Right lung (tissue), 5 donors: ENCODE results near the gene ZNF750. TPM values are rescaled to one million over a fixed set of nuclear protein-coding genes. Genes with fewer than 3 reads are reported as not detected.

ENCODE experiments used
- polyA plus RNA-seq, 5 donors: library from polyadenylated mRNA; unstranded; fragments of 120-200 nt; gene quantifications; one replicate each; pipeline versions ENCODE4 v1.2.1 to v1.2.3, GENCODE V29; 2013; ENCODE audit warnings: inconsistent platforms in 1 of 5, low replicate concordance in 1 of 5; ENCODE audit not compliant: insufficient read length in 5 of 5, insufficient read depth in 1 of 5

ZNF750 gene
- polyA plus RNA-seq, 5 donors = 0.34 to 0.73 (median 0.53) TPM

Other genes with a start within 250 kb of the ZNF750 start
- 10 to 100 TPM; 74.0 to 95.4 (median 86.4) TPM for gene WDR45B, start 191.6 kb downstream of the ZNF750 start, polyA plus RNA-seq
- 10 to 100 TPM; 15.4 to 31.9 (median 22.4) TPM for gene RAB40B, start 141.3 kb downstream of the ZNF750 start, polyA plus RNA-seq
- 10 to 100 TPM; 41.8 to 56.7 (median 53.0) TPM for gene FN3KRP, start 123.3 kb downstream of the ZNF750 start, polyA plus RNA-seq
- gene FN3K, start 104.4 kb downstream of the ZNF750 start, polyA plus RNA-seq = 10 to 100 TPM in 4 of 5 donors, 1 to 10 TPM in 1; 9.7 to 21.7 (median 19.2) TPM
- 100 to 1,000 TPM in 3 of 5 donors, 10 to 100 TPM in 2; 87.2 to 119 (median 109) TPM for gene TBCD, start 88.0 kb downstream of the ZNF750 start, polyA plus RNA-seq
- 10 to 100 TPM in 4 of 5 donors, 1 to 10 TPM in 1; 9.5 to 24.6 (median 17.6) TPM for gene METRNL, start 239.6 kb upstream of the ZNF750 start, polyA plus RNA-seq